HG02973 (cell line): ENCODE measurements around the gene IFNL4.

ENCODE experiments used
- ATAC-seq: cut with Tn5 transposase; IDR thresholded peaks from one replicate; pipeline ENCODE4 v1.9.1; 2021; ENCODE audit warnings: moderate library complexity; ENCODE audit not compliant: unreplicated experiment

The IFNL4 gene

DNA sequence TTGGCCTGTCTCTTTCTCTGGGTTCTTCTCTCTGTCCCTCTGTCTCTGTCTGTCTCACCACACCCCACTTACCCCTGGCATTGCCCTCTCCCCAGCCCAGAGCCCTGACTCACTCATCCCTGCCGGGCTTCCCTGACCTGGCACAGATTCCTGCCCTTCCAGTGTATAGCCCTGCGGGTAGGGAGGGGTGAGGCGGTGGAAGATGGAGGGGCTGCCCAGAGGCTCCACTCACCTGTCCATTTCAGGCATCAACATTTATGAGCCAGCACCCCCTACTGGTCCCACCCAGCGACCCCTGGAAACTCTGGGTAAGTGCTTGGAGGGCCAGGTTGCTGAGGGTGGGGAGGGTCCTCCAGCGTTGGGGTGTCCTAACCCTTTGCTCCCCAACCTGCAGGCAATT lies 50.8 kb downstream of the IFNL4 start:
- no peak for ATAC-seq

DNA sequence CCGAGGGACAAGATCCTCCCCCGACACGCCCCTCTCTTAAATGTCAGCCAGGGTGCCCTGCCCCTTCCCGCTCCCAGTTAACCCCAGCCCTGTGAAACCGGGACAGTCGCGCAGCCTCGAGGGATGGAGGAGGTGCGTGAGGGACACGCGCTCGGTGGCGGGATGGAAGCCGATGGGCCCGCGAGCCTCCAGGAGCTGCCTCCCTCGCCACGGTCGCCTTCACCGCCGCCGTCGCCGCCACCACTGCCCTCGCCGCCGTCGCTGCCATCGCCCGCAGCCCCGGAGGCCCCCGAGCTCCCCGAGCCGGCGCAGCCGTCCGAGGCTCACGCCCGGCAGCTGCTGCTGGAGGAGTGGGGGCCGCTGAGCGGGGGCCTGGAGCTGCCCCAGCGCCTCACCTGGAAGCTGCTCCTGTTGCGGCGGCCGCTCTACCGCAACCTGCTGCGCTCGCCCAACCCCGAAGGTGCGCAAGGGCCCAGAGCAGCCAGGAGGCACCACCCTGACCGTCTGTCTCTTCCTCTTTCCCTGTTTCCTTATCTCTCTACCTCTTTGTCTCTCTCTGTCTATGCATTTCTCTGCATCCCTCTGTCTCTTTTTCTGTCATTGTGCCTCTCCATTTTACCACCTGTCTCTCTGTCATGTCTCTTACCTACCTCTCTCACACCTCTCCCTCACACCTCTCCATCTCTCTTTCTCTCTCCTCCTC lies 51.6 kb downstream of the IFNL4 start, which contains the start of gene NCCRP1:
NCCRP1 (plus strand) TSS at position 105 of the 703 bp plus-strand sequence; CDS start at position 124, 19 bp downstream.
- ATAC-seq, result no peak

DNA sequence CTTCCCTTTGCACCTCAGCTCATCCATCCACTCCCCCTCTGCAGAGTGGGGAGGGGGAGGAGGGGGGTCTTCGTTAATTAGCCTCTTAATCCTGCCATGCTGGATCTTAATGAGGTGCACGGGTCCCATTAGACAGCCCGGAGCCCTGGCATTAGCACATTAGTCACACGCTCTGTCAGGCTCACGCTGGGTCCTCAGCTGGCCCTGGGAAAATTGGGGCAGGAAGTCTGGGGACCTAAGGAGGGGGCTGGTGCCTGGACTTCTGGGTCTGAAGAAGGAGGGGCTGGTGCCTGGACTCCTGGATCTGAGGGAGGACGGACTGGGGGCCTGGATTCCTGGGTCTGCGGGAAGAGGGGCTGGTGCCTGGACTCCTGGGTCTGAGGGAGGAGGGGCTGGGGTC lies 52.3 kb downstream of the IFNL4 start:
- ATAC-seq, result no peak
